NCI-H2227 treated with DMSO at 0.1 percent for 48 hours (cell line): ENCODE measurements around the gene MCTP1.

Experiments used
- DNase-seq: peaks from one replicate; lab custom pipeline; 2025; lab: John Stamatoyannopoulos, UW

Gene MCTP1

DNA sequence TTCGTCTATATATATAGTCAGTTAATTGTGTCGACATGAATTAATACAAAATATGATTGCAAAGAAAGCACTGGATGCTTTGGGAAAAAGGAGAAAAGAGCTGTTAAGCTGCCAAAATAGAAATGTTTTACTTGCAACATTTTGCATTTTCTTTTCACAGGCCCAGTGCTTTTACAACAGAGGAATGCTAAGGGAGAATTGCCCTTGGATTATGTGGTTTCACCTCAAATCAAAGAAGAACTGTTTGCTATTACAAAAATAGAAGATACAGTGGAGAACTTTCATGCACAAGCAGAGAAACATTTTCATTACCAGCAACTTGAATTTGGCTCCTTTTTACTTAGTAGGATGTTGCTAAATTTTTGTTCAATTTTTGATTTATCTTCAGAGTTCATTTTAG is 590.2 kb downstream of the MCTP1 start:
- no peak for DNase-seq

DNA sequence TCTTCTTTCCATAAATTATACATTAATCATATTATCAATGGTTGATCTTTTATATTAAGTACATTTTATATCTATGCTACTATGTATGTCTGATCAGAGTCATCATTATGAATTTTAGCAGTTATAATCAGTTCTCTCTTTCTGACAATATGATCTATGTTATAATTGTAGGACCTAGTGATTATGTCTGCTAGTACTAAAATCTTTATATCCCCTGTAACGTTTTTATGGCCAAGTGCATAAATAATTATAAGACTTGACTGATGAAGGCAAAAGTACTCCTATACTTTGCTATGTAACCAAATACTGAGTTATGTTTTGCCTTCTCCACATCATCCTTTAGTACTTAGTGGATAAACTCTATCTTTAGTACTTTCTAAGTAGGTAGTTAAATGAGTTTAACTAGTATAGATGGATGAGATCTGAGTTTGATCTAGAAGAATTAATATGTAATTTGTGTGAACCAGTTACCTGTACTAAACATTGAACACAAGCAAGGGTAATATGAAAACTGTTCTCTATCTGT is 591.0 kb downstream of the MCTP1 start:
- no peak for DNase-seq

DNA sequence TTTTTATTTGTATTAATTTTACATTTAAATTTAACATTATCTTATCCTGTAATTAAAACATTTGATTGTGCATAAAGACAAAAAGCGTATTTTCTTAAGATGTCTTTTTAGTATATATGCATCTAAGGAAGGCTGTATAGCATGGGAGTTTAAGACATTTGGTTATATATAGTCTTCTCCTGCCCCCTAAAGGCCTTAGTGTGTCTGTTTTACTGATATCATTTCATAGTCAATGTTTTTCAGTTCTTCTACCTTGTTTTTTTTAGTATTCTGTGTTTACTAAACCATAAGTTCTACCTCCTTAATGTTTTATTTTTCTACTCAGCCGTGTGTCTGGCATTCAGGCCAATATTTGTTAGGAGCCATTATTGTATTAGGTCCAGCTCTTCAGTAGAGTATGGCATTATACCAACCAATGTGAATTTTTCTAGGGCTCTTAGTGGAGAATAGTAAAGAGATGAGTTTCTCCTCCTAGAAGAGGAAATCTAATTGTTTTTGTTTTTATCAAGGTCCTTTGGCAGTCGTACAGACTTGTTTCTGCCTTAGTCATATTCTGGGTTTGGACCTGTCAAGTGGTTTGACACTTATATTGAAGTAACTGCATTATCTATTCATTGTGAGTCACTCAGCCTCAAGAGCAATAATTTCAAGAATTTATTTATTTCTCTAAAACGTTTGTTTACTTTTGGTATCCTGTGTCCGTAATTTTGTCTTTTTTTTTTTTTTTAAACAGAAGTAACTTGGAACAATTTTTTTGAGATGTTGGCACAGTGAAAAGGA is 591.7 kb downstream of the MCTP1 start:
- peak; percentile 45 for DNase-seq

DNA sequence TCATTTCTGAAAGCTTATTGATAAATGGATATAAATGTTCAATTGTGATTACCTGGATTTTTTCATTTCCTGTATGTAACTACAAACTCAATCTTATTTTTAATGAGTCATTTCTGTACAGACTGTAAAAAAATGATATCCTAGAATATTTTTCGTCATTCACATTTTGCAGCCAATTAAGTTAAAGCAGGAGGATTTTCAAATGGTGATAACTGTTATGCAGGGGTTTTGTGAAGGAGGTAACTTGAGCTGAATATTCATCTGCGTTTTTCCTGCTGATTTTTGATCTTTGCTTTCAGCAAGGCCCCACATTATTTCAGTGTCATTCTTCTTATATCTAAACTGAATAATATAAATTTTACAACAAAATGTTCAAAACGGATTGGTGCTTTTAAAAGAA is 592.3 kb downstream of the MCTP1 start:
- DNase-seq: no peak

DNA sequence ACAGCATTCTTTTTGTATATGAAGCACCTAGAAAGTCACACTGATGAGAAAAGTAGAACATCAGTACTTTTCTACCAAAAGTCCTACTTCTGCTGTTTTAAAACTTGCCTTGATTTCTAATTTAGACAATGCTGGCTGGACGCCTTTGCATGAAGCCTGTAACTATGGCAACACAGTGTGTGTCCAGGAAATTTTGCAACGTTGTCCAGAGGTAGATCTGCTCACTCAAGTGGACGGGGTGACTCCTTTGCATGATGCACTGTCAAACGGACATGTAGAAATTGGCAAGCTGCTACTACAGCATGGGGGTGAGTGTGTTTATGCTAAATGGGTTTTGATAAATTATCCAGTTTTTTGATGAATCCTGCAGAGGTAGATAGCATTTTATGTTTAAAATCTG is 592.9 kb downstream of the MCTP1 start:
- peak; percentile 50 for DNase-seq

DNA sequence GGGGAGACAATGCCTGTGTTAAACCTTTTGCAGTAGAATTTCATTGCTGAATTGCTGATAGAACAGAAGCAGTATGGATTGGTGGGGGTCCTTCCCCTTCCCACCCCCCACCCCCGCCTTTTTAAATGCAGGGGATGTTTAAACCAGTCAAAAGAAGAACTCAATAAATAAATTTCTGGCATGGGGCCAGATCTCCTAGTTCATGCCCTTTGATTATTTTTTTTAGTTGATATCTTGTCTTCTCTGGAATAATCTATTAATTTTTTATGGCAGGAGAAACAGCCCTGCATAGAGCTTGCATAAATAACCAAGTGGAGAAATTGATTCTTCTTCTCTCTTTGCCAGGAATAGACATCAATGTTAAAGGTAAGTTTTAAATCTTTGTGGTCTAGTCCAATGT is 593.6 kb downstream of the MCTP1 start:
- DNase-seq: no peak

DNA sequence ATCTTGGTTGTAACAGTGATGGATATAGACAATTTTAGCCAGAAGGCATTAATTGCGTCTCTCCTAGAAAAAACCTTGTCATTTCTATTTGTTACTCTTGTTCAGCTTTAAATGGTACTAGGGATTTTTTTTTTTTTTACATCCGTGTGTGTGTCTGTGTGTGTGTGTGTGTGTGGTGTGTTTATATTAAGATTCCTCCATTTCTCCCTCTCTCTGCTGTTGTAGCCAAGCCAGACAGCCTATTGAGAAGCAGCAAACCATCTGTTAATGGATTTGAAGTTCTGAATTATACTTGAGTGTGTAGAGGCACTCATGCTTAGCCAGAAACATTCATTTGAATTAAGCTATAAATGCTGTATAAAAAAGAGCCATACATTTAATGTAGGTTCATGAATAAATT is 594.1 kb downstream of the MCTP1 start:
- peak; percentile 53 for DNase-seq

DNA sequence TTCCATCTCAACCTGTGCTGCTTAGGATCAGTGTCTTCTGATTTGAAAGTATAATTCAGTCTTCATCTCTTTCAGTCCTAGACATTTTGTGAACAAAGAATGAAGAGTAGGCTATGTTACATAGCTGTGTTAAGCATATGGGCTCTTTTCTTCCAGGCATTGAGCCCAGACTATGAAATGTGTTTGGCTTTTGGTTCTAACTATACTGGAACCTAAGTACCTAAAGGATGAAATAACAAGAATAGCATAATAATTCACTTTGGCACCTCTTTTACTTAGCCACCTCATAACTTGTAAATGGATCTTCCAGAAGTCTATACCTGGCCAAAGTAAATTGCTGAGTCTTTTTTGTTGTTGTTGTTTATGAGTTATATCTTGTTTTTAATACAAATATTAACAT is 595.0 kb downstream of the MCTP1 start:
- no peak for DNase-seq

DNA sequence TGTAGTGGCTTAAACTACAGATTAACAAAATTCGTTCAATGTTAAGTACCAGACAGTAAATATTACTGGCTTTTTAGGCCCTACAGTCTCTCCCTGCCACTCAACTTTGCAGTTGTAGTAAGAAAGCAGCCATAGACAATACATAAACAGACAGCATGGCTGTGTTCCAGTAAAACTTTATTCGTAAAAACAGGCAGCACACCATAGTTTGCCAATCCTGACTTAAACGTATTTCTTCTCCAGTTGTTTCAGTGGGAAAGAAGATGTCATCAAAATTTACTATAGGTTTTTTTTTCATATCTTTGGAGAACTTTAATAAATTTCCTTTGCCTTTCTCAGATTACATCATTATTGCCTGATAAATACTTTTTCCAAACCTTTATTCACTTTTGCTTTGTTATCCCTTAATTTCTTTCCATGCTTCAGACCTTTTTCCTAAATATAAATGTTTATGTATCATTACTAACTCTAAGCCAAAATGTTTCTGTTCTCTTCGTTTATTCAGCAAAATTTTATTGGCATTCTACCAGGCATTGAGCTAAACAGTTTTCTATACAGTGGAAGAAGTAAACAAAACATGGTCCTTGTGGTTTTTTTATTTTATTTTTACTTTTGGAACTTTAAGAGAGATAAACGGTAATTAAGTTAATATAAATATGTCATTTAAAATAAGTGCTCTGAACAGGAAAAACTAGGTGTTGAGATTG is 601.9 kb downstream of the MCTP1 start:
- no peak for DNase-seq

DNA sequence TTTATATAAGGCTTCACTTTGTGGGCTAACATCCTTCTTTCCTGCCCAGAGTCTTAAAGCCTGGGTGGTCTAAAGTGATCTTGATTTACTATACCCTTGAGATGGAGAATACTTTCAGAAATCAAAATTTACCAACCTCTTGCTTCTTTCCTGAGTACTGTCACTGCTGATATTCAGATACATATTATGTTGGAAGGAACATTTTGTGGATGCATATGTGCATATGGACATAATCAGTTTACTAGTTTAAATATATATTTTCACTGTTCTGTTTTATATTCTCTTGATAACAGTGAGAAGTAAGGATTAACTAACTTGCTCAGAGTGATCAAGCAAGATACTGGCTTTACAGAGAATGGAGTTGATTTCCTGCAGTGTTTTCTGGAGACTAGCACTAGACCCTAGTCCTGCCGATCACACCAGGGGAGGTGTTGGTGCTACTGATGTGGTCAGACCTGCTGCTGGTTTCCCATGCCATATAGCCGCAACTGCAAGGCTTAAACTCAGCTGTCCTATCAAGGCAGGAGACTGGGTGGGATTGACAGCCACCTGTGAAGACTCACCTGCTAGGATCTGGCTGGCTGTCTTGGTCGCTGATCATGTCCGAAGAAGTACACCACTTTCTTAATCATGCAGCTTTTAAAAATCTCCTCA is 608.8 kb downstream of the MCTP1 start:
- no peak for DNase-seq

DNA sequence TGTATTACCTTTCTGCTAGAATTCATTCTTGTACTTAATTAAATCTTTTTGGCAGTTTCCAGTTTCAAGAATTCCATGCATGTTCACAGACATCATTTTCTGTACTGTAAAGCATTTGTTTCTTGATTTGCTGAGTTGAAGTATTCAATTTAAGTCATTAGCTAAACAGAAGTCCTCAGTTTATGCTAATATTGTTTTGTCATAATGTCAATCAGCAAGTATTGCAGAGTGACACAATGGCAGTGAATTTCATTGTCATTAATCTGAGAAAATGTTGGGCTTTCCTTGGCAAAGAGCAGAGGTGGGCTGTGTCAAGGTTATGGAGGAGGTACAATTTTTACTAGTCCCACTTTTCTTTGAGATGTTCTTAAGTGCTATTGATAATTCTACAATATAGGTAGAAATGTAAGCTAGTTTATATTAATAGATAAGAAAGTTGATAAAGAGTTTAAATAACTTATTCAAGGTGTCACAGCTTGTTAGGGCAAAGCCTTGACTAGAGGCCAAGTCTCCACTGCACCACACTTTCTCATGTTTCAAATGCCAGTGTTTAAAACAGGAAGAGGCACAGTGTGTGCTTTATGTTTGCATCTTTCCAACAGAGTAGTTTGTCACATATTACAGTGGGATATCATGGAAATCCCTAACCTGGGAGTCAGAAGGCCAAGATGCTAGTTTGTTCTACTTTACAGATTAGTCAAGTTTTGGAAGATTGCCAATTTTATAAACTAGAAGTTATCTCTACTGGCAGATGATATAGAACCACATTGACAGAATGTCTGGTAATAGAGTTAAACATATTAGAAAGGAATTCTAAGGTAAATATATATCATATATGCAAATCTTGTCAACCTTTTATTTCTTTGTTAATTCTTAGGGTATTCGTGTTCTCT is 610.2 kb downstream of the MCTP1 start:
- DNase-seq: no peak

DNA sequence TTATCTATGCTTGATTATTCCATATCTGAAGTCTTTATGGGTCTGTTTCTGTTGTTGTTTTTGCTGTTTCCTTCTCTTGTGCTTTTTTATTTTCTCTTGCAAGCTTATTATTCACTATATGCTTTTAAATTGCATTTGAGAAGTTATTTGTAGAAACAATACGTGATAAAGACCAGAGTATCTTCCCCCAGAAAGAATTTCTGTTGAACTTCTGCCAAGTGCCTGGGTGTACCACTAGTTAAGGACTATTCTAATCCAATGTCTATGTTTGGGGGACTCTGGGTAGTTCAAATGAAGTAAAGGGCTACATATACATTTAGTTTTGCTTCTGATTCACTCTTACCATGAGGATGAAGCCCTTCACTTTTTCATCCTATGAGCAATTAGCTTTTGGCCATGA is 612.1 kb downstream of the MCTP1 start:
- no peak for DNase-seq

DNA sequence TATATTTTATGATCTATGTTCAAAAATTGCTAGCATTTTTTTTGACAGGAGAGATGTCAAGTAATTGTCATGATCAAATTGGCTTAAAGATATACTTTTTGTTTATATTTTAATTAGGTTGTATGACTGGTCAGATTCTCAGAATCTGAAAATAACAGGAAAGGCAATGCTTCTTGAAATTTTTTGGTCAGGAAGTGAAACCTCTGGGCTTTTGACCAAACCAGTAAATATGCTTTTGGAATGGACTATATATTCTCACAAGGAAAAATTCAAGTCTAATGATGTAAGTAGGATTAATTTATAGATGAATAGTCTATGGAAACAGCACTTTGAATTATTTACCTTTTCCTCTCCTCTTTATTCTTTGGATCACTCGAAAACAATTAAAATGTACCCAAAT is 614.2 kb downstream of the MCTP1 start:
- no peak for DNase-seq

DNA sequence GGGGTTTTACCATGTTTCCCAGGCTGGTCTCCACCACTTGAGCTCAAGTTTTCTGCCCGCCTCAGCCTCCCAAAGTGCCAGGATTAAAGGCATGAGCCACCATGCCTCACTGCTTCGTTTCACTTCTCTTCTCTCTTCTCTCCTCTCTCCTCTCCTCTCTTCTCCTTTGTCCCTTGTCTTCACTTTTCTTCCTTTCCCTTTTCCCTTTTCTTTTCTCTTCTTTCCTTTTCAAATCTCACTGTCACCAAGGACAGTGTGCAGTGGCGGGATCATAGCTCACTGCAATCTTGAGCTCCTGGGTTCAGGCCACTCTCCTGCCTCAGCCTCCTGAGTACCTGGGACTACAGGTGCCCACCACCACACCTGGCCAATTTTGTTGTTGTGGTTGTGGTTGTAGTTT is 617.0 kb downstream of the MCTP1 start:
- no peak for DNase-seq

DNA sequence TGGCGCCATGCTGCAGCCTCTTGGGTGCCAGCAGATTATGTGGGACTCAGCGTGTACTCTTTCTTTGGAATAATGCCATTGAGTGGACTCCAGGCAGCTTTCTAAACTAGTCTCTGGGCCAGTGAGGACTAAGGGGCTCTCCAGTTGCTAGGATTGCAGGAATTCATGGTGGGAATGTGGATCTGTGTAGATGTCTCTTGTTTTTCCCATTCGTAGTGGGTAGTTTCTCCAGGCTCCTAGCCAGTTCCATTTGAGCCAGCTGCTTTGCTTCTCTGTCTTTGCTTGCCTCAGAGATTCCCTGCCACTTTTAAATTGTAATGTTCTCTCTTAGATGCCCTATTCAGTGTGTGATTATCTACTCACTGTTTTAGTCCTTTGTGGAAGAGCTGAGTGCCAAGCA is 623.8 kb downstream of the MCTP1 start:
- no peak for DNase-seq

DNA sequence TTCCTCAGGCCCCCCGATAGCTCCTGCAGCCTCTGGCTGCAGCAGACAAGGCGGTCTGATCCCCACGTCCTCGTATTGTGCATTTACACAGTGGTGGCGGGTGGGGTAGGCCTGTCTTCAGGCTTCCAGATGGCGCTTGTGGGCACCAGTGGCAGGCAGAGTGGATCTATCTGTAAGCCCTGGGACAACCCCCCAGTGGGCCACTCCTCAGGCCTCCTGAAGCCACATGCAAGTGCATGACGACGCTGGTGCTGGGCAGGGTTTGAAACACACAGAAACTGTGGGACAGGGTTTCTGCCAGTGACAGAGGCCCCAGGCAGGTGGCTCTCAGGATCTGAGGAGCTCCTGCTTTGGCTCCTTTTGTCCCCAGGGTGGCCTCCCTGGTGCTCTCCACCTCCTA is 624.4 kb downstream of the MCTP1 start:
- DNase-seq: no peak

DNA sequence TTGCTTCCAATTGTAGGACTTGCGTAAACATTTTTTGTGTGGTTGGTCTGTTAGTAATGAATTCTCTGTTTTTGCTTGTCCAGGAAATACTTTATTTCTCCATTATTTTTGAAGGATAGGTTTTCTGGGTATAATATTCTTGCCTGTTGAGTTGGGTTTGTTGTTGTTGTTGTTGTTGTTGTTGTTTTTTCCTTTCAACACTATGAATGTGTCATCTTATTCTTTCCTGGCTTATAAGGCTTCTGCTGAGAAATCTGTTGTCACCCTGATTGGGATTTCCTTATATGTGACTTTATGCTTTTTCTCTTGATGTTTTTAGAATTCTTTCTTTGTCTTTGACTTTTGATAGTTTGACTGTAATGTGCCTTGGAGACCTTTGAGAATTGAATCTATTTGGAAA is 626.6 kb downstream of the MCTP1 start:
- DNase-seq: no peak
